ENCODE measurements around the gene SLC50A1.

GRCh38 chr1:155173478-155174323 lies 38.0 kb downstream of the SLC50A1 start, which contains the start of gene TRIM46:
- TF ChIP-seq, protein P1, sequence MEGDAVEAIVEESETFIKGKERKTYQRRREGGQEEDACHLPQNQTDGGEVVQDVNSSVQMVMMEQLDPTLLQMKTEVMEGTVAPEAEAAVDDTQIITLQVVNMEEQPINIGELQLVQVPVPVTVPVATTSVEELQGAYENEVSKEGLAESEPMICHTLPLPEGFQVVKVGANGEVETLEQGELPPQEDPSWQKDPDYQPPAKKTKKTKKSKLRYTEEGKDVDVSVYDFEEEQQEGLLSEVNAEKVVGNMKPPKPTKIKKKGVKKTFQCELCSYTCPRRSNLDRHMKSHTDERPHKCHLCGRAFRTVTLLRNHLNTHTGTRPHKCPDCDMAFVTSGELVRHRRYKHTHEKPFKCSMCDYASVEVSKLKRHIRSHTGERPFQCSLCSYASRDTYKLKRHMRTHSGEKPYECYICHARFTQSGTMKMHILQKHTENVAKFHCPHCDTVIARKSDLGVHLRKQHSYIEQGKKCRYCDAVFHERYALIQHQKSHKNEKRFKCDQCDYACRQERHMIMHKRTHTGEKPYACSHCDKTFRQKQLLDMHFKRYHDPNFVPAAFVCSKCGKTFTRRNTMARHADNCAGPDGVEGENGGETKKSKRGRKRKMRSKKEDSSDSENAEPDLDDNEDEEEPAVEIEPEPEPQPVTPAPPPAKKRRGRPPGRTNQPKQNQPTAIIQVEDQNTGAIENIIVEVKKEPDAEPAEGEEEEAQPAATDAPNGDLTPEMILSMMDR (IDR thresholded peaks at IDR 0.05), result peak; percentile 2
- TF ChIP-seq POLR2AphosphoS5 (IDR thresholded peaks at IDR 0.05; ENCODE audit: low read depth, low read length) (no peak), TCF7L2 (IDR thresholded peaks at IDR 0.05; ENCODE audit: low read depth, low read length) (0 out of 2 replicates have a peak, but pooled peaks have one; percentile 5), REST (IDR thresholded peaks at IDR 0.05; ENCODE audit: insufficient read depth in 1 of 2, low read depth in 2 of 2, low read length in 1 of 2) (no peak), SIN3A (IDR thresholded peaks at IDR 0.05; ENCODE audit: borderline replicate concordance, insufficient read depth, low read depth, low read length) (no peak)

All from Panc1 (cell line).